ENCODE data around the gene PPIL1.

Gene PPIL1

GRCh38 chr6:36874443-36875249 is at the start of gene PPIL1:
Gene PPIL1 (minus strand): TSS chr6:36874803. CDS start chr6:36874772, 31 bp downstream.
- peak within 1 kb of the TSS; percentile 83 to 93 for H3K4me3 ChIP-seq (replicated peaks in 1 of 2; ENCODE audit: low read depth in 2 of 2, low read length in 2 of 2)
- DNase-seq (ENCODE audit: low read depth in 2 of 2) = peak; percentile 92 to 96
- TF ChIP-seq CTCF (IDR thresholded peaks at IDR 0.05; ENCODE audit: low read depth, low read length) = no peak

GRCh38 chr6:36924131-36924530 is 49.5 kb upstream of the PPIL1 start:
- TF ChIP-seq CTCF (IDR thresholded peaks at IDR 0.05; ENCODE audit: low read depth, low read length) = no peak
- DNase-seq (ENCODE audit: low read depth in 2 of 2) = no peak
- no peak overlapping the region for H3K4me3 ChIP-seq (replicated peaks in 1 of 2; ENCODE audit: low read depth in 2 of 2, low read length in 2 of 2)

- H3K4me3 ChIP-seq (replicated peaks in 1 of 2; ENCODE audit: low read depth in 2 of 2, low read length in 2 of 2) = no peak overlapping the region
- peak; percentile 48 to 67 for DNase-seq (ENCODE audit: low read depth in 2 of 2)
- TF ChIP-seq CTCF (IDR thresholded peaks at IDR 0.05; ENCODE audit: low read depth, low read length) = no peak
Measured at GRCh38 chr6:36920546-36920945, 45.9 kb upstream of the PPIL1 start.

GRCh38 chr6:36920049-36920448 is 45.4 kb upstream of the PPIL1 start:
- no peak for DNase-seq (ENCODE audit: low read depth in 2 of 2)

GRCh38 chr6:36917541-36918193 is 43.1 kb upstream of the PPIL1 start:
- peak in 1 of 2 donors; percentile 59 for DNase-seq (ENCODE audit: low read depth in 2 of 2)
- TF ChIP-seq CTCF (IDR thresholded peaks at IDR 0.05; ENCODE audit: low read depth, low read length) = no peak

More at GRCh38 chr6:36920049-36920448, 45.4 kb upstream of the PPIL1 start:
- TF ChIP-seq CTCF (IDR thresholded peaks at IDR 0.05; ENCODE audit: low read depth, low read length) = no peak
- H3K4me3 ChIP-seq (replicated peaks in 1 of 2; ENCODE audit: low read depth in 2 of 2, low read length in 2 of 2) = no peak overlapping the region

GRCh38 chr6:36916126-36916525 is 41.5 kb upstream of the PPIL1 start:
- DNase-seq (ENCODE audit: low read depth in 2 of 2) = no peak
- TF ChIP-seq CTCF (IDR thresholded peaks at IDR 0.05; ENCODE audit: low read depth, low read length) = no peak
- H3K4me3 ChIP-seq (replicated peaks in 1 of 2; ENCODE audit: low read depth in 2 of 2, low read length in 2 of 2) = no peak overlapping the region

More at GRCh38 chr6:36917541-36918193, 43.1 kb upstream of the PPIL1 start:
- H3K4me3 ChIP-seq (replicated peaks in 1 of 2; ENCODE audit: low read depth in 2 of 2, low read length in 2 of 2) = no peak overlapping the region

All from cardiac fibroblast (primary cell).